Smooth muscle cell (in vitro differentiated cells): Measurements from ENCODE around the gene CSPG4. TPM values are rescaled to one million over a fixed set of nuclear protein-coding genes. Genes with fewer than 3 reads are reported as not detected.

ENCODE experiments used
- DNase-seq: peaks from one replicate; lab custom pipeline; 2025; ENCODE audit not compliant: unreplicated experiment; lab: John Stamatoyannopoulos, UW
- H2AFZ ChIP-seq: fragments of 200-600 bp; sonication (generic); 2 replicates; pipeline ENCODE4 v1.6.0; 2016; ENCODE audit warnings: antibody characterized with exemption, low read depth, mild to moderate bottlenecking
- H3F3A ChIP-seq: fragments of 200-600 bp; sonication (generic); 2 replicates; pipeline ENCODE4 v1.6.0; 2017; ENCODE audit warnings: antibody characterized with exemption, low read depth
- H3K27ac ChIP-seq: fragments of 200-600 bp; sonication (generic); 2 replicates; pipeline ENCODE4 v1.5.1; 2016; ENCODE audit warnings: low read depth, mild to moderate bottlenecking
- H3K27me3 ChIP-seq: fragments of 200-600 bp; sonication (generic); 2 replicates; pipeline ENCODE4 v1.6.1; 2016; ENCODE audit warnings: low read depth, mild to moderate bottlenecking
- H3K36me3 ChIP-seq: fragments of 200-600 bp; sonication (generic); 2 replicates; pipeline ENCODE4 v1.5.1; 2016; ENCODE audit warnings: low read depth
- H3K4me1 ChIP-seq: fragments of 200-600 bp; sonication (generic); 2 replicates; pipeline ENCODE4 v1.5.1; 2016; ENCODE audit warnings: low read depth
- H3K4me2 ChIP-seq: fragments of 200-600 bp; sonication (generic); 2 replicates; pipeline ENCODE4 v1.6.0; 2016; ENCODE audit warnings: mild to moderate bottlenecking
- H3K4me3 ChIP-seq: fragments of 200-600 bp; sonication (generic); 2 replicates; pipeline ENCODE4 v1.5.1; 2016; ENCODE audit warnings: mild to moderate bottlenecking
- H3K79me2 ChIP-seq: fragments of 200-600 bp; sonication (generic); 2 replicates; pipeline ENCODE4 v1.6.0; 2016; ENCODE audit warnings: low read depth, mild to moderate bottlenecking
- H3K9ac ChIP-seq: fragments of 200-600 bp; sonication (generic); 2 replicates; pipeline ENCODE4 v1.6.0; 2016; ENCODE audit warnings: low read depth
- H3K9me3 ChIP-seq: fragments of 200-600 bp; sonication (generic); replicated peaks from 2 replicates; pipeline ENCODE4 v1.5.1; 2016; ENCODE audit warnings: low read depth
- H4K20me1 ChIP-seq: fragments of 200-600 bp; sonication (generic); 2 replicates; pipeline ENCODE4 v1.6.0; 2016; ENCODE audit warnings: low read depth
- whole genome bisulfite sequencing: methylation state at CpG from one replicate; pipeline ENCODE4 v1.1.7; 2016; ENCODE audit warnings: low lambda C conversion rate; 5-methylcytosine and 5-hydroxymethylcytosine counted together
- polyA plus RNA-seq: library from polyadenylated mRNA; unstranded; fragments of >200 nt; fragmentation: Nextera tagmentation; extraction: Ambion mirVana; gene quantifications from 2 replicates; pipeline ENCODE4 v1.2.1, GENCODE V29; 2016
- total RNA-seq: library from RNA; depleted of rRNA; stranded (reverse); fragments of >200 nt; gene quantifications from 2 replicates; pipeline ENCODE4 v1.2.3, GENCODE V29; 2014
- TF ChIP-seq, protein P1 (sequence below): fragments of 200-600 bp; sonication (generic); IDR thresholded peaks from 2 replicates; pipeline ENCODE4 v1.5.1; 2017; ENCODE audit warnings: borderline replicate concordance, mild to moderate bottlenecking, antibody characterized with exemption; ENCODE audit not compliant: insufficient read depth, poor library complexity, severe bottlenecking

The CSPG4 gene
- total and polyA plus RNA-seq, 2 experiments from 2014 or later, result 35.3 to 54.9 TPM

DNA sequence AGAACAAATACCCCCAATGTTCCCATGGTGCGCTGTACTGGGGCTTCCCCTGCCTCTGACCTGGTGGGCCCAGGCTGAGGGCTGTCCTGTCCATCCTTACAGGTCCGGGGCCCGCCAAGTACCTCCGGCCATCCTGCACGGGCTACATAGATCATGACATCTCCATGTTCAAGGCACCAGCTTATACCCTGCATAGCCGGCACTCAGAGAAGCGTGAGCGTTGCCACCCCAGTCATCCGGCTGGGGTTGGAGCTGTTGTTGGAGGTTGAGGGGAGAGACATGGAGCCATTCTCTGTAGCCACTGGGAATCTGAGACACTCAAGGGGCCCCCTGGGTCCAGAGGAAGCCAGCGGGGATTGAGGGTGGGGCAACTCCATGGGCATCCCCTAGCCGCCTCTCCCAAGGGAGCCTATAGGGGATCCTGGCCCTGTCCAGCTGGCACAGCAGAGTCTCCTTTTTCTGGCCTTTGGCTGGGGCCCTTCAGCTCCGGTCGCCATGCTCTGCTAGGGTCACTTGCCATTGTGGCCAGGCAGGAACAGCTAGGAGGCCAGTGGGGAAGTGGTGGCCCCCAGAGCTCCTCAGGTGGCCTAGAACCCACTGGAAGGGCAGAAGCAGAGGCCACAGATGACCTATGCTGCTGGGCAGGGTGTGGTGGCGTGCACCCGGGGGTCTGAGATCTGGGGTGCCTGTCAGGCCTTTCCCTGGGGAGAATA lies 12.5 kb upstream of the CSPG4 start:
- no peaks in the 10 kb centered on the region for H3K36me3 ChIP-seq
- H3K9ac ChIP-seq, result peak overlapping the region; percentile 95
- H3F3A ChIP-seq, result no peaks in the 10 kb centered on the region
- peaks cover 4% of the 10 kb centered on the region for H3K4me1 ChIP-seq
- DNase-seq, result no peak
- H4K20me1 ChIP-seq, result no peaks in the 10 kb centered on the region
- peak overlapping the region; percentile 96 for H3K27ac ChIP-seq
- no peaks in the 10 kb centered on the region for H3K79me2 ChIP-seq
- TF ChIP-seq, protein P1, sequence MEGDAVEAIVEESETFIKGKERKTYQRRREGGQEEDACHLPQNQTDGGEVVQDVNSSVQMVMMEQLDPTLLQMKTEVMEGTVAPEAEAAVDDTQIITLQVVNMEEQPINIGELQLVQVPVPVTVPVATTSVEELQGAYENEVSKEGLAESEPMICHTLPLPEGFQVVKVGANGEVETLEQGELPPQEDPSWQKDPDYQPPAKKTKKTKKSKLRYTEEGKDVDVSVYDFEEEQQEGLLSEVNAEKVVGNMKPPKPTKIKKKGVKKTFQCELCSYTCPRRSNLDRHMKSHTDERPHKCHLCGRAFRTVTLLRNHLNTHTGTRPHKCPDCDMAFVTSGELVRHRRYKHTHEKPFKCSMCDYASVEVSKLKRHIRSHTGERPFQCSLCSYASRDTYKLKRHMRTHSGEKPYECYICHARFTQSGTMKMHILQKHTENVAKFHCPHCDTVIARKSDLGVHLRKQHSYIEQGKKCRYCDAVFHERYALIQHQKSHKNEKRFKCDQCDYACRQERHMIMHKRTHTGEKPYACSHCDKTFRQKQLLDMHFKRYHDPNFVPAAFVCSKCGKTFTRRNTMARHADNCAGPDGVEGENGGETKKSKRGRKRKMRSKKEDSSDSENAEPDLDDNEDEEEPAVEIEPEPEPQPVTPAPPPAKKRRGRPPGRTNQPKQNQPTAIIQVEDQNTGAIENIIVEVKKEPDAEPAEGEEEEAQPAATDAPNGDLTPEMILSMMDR, result no peak
- no peak overlapping the region for H2AFZ ChIP-seq
- no peaks in the 10 kb centered on the region for H3K27me3 ChIP-seq
- 96% methylated on average over 15 of the region's 15 CpGs for WGBS
- no peaks in the 10 kb centered on the region for H3K9me3 ChIP-seq
- no peak overlapping the region for H3K4me2 ChIP-seq
- H3K4me3 ChIP-seq, result no peak overlapping the region

DNA sequence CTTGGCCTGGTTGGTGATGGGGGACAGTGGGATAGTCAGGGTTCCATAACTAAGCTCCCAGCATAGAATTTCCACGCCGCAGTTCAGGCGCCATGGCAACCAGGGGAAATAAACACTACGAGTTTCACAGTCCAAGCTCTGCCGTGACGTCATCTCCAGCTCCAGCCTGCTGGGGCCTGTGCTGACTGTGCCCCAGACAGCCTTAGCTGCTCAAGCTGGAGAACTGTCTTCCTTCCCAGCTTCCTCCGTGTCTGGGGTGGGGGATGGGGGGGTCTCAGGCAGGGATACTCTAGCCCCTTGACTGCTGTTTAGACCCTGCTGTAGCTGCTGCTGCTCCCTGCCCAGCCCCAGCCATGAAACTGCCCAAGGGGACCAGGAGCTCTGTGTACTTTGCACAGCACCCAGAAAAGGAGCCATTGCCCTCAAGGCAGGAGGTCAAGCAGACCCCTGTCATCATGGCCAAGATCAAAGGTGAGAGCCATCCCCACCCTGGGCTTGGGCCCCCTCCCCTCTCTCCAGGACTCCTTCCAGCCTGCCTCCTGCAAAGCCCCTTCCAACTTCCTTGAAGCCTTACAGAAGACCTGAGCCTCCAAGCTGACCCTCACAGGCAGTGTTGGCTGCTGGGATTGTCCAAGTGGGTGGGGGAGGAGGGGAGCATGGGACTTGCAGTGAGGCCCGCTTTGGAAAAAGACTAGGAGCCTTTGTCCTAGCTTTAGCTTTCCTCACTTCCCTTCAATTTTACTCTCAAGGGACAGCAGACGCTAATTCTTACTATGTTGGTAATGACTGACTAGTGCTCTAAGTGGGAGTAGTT lies 11.4 kb upstream of the CSPG4 start:
- DNase-seq, result peak; percentile 69
- peak overlapping the region; percentile 66 for H3K4me2 ChIP-seq

DNA sequence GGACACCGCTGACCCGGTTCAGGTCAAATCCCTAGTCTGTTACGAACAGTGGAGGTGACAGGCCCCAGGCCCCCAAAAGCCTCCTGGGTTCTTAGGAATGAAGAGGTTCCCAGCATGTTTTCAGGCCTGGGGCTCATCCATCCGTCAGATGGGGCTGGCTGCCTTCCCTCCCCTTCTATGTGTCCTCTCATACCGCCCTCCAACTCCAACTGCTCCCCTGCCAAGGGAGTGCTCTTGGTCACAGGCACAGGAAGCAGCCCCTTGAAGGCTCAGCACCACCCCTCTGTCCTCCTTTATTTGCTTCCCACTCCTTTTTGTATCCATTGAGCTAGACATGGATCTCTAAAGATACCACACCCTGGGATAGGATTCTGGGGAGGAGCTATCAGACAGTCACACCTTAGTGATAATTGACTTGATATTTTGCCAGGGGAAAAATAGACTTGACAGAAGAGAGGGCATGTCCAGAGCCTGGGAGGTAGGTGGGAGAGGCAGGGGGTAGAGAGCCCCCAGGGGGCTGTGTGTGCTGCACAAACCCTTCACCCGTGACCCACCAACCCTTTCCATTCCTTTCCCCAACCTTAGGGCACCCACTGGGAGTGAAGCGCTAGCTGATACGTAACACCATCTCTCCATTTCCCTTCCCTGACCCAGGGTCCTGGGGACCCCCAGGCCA lies 10.7 kb upstream of the CSPG4 start:
- no peaks in the 10 kb centered on the region for H3K36me3 ChIP-seq
- H3K9ac ChIP-seq, result peak overlapping the region; percentile 95
- TF ChIP-seq, protein P1, result no peak
- H3K4me1 ChIP-seq, result peaks cover 4% of the 10 kb centered on the region
- peak overlapping the region; percentile 96 for H3K27ac ChIP-seq
- no peaks in the 10 kb centered on the region for H3F3A ChIP-seq
- no peak overlapping the region for H3K4me3 ChIP-seq
- H3K9me3 ChIP-seq, result no peaks in the 10 kb centered on the region
- DNase-seq, result no peak
- H3K4me2 ChIP-seq, result peak overlapping the region; percentile 66
- no peak overlapping the region for H2AFZ ChIP-seq
- H3K27me3 ChIP-seq, result no peaks in the 10 kb centered on the region
- no peaks in the 10 kb centered on the region for H3K79me2 ChIP-seq
- 85% methylated on average over 8 of the region's 8 CpGs for WGBS
- H4K20me1 ChIP-seq, result no peaks in the 10 kb centered on the region

More for the DNA sequence above, 11.4 kb upstream of the CSPG4 start:
- H4K20me1 ChIP-seq, result no peaks in the 10 kb centered on the region
- H3F3A ChIP-seq, result no peaks in the 10 kb centered on the region
- H2AFZ ChIP-seq, result no peak overlapping the region
- no peaks in the 10 kb centered on the region for H3K27me3 ChIP-seq
- no peaks in the 10 kb centered on the region for H3K9me3 ChIP-seq
- WGBS, result 26% methylated on average over 9 of the region's 9 CpGs
- H3K4me1 ChIP-seq, result peaks cover 4% of the 10 kb centered on the region
- peak overlapping the region; percentile 95 for H3K9ac ChIP-seq
- TF ChIP-seq, protein P1, result no peak
- no peaks in the 10 kb centered on the region for H3K79me2 ChIP-seq
- H3K27ac ChIP-seq, result peak overlapping the region; percentile 96
- H3K36me3 ChIP-seq, result no peaks in the 10 kb centered on the region
- H3K4me3 ChIP-seq, result no peak overlapping the region
